Measurements from ENCODE around the gene UNC50. TPM values are rescaled to one million over a fixed set of nuclear protein-coding genes. Genes with fewer than 3 reads are reported as not detected.
A peak's percentile ranks its signal among the peaks of the same experiment; 100 is the strongest.

The UNC50 gene
- polyA plus RNA-seq, 1 donor, result 57.4 TPM

DNA sequence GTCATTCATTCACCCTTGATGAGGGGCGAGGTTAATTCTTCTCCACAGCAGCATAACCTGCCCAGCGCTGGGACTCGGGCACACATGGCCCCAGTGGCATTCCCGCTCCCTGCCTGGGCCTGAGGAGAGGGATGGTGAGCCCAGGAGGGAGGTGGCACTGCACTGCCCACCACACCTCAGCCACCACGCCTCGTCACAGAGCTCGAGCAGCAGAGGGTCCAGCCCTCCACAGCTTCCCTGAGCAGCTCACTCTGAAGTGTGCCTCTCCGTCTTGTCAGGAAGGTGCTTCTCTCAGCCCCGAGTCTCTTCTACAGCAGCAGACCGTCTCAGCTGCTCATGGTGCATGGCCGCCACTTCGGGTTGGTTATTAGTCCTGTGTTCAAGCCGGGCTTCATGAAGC is 35.0 kb upstream of the UNC50 start:
- DNase-seq, result no peak
- Histone ChIP-seq H3K36me3 (ENCODE audit: control insufficient read depth, insufficient read depth, low read length) (peaks cover 62% of the 10 kb centered on the region), H3K27ac (ENCODE audit: low read length) (no peak overlapping the region), H3K4me3 (ENCODE audit: low read length) (no peak overlapping the region), H3K27me3 (ENCODE audit: control insufficient read depth, insufficient read depth, low read length) (no peaks in the 10 kb centered on the region), H3K4me1 (ENCODE audit: control insufficient read depth, insufficient read depth, low read length) (no peaks in the 10 kb centered on the region), H3K9me3 (ENCODE audit: control insufficient read depth, low read depth, low read length) (no peaks in the 10 kb centered on the region)
- WGBS (ENCODE audit: insufficient coverage, low lambda C conversion rate), result no CpG with 5 or more reads among the region's 13 CpGs

DNA sequence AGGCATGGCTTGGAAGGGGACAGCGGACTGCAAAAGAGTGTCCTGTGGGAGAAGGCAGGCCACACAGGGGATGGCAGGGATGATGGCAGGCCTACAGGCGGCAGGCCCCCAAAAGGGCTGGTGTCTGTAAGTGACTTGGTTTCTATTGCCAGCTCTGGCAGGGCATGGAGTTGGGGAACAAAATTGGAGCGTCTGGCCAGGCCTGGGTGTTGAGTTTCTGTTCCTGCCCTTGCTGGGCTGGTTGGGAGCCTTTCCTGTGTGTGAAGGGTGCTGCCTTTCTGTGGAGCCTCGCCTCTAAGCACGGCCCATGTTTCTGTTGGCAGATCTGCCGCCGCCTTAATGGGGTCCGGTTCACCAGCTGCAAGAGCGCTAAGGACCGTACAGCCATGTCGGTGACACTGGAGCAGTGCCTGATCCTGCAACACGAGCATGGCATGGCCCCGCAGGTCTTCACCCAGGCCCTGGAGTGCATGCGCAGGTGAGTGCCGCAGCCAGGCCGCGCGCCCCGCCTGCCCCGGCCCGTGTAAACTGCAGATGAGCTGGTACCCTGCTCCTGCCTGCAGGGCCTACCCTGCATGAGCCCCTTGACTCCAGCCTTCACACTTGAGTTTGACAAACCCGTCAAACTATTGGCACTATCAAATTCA is 31.6 kb upstream of the UNC50 start:
- no peak for DNase-seq
- Histone ChIP-seq H3K4me1 (ENCODE audit: control insufficient read depth, insufficient read depth, low read length) (no peaks in the 10 kb centered on the region), H3K4me3 (ENCODE audit: low read length) (no peak overlapping the region), H3K9me3 (ENCODE audit: control insufficient read depth, low read depth, low read length) (no peaks in the 10 kb centered on the region), H3K27ac (ENCODE audit: low read length) (no peak overlapping the region), H3K27me3 (ENCODE audit: control insufficient read depth, insufficient read depth, low read length) (no peaks in the 10 kb centered on the region), H3K36me3 (ENCODE audit: control insufficient read depth, insufficient read depth, low read length) (peaks cover 46% of the 10 kb centered on the region)
- 100% methylated on average over 1 of the region's 22 CpGs for WGBS (ENCODE audit: insufficient coverage, low lambda C conversion rate)

DNA sequence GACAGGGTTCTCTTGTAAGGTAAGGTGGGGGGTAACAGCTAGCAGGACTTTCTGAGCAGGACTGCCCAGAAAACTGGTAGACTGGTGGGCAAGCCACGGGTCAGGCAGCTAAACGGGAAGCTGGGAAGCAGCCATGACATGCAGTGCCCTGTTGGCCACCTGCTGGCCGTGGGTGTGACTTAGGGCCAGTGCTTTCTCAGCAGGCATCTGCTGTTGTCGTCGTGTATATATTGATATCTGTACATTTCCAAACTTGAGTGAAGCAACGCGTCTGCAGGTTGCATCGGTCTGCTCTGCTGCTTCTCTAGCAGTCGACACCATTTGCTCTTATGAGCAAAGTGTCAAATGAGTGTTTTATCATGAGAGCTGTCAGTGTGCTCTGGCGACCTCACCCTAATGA is 31.1 kb upstream of the UNC50 start:
- H3K27ac ChIP-seq (ENCODE audit: low read length), result no peak overlapping the region

DNA sequence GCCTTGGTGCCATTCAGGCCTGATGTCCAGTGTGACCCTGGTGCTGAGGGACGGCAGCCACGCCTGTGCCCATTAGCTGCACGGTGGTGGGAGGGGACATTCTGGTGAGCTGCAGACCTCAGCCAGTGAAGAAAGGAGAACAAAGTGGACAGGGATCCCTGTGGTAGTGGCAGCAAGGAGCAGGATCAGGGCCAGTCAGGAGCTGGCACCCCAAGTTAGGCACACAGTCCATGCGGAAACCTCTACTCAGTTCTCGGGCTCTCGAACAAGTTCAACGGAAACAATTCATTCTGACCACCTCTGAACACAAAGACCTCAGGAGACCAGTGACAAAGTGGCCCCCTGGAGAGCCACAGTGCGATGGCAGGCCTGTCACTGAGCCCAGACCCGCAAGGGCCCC is 30.2 kb upstream of the UNC50 start:
- no peaks in the 10 kb centered on the region for H3K4me1 ChIP-seq (ENCODE audit: control insufficient read depth, insufficient read depth, low read length)
- peaks cover 37% of the 10 kb centered on the region for H3K36me3 ChIP-seq (ENCODE audit: control insufficient read depth, insufficient read depth, low read length)
- no peak overlapping the region for H3K27ac ChIP-seq (ENCODE audit: low read length)
- no peak for DNase-seq
- no peaks in the 10 kb centered on the region for H3K9me3 ChIP-seq (ENCODE audit: control insufficient read depth, low read depth, low read length)
- H3K4me3 ChIP-seq (ENCODE audit: low read length), result no peak overlapping the region
- no peaks in the 10 kb centered on the region for H3K27me3 ChIP-seq (ENCODE audit: control insufficient read depth, insufficient read depth, low read length)
- WGBS (ENCODE audit: insufficient coverage, low lambda C conversion rate), result no CpG with 5 or more reads among the region's 9 CpGs

More for the DNA sequence above, 31.1 kb upstream of the UNC50 start:
- Histone ChIP-seq H3K27me3 (ENCODE audit: control insufficient read depth, insufficient read depth, low read length) (no peaks in the 10 kb centered on the region), H3K36me3 (ENCODE audit: control insufficient read depth, insufficient read depth, low read length) (peaks cover 43% of the 10 kb centered on the region), H3K4me3 (ENCODE audit: low read length) (no peak overlapping the region), H3K9me3 (ENCODE audit: control insufficient read depth, low read depth, low read length) (no peaks in the 10 kb centered on the region), H3K4me1 (ENCODE audit: control insufficient read depth, insufficient read depth, low read length) (no peaks in the 10 kb centered on the region)
- DNase-seq, result no peak
- no CpG with 5 or more reads among the region's 10 CpGs for WGBS (ENCODE audit: insufficient coverage, low lambda C conversion rate)

DNA sequence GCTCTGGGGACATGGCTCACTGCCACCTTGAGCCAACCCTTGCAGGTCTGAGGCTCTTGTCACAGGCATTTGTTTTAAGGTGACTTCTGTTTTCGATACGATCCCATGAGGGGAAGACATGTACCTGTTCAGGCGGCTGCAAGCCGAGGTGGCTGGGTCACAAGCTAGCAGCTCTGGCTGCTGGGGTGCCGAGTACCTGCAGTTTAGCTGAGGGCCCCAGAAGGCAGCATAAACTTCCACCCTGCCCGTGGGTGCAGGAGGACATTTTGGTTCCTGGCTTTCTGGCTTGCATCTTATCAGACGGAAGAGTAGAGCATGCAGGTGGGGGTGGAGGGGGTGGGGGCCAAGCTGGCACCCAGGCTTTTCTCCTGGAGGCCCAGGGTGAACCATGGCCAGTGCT is 28.5 kb upstream of the UNC50 start:
- Histone ChIP-seq H3K4me3 (ENCODE audit: low read length) (no peak overlapping the region), H3K4me1 (ENCODE audit: control insufficient read depth, insufficient read depth, low read length) (peaks cover 9% of the 10 kb centered on the region), H3K27ac (ENCODE audit: low read length) (no peak overlapping the region), H3K36me3 (ENCODE audit: control insufficient read depth, insufficient read depth, low read length) (peaks cover 31% of the 10 kb centered on the region), H3K9me3 (ENCODE audit: control insufficient read depth, low read depth, low read length) (no peaks in the 10 kb centered on the region), H3K27me3 (ENCODE audit: control insufficient read depth, insufficient read depth, low read length) (no peaks in the 10 kb centered on the region)
- no peak for DNase-seq
- no CpG with 5 or more reads among the region's 7 CpGs for WGBS (ENCODE audit: insufficient coverage, low lambda C conversion rate)

DNA sequence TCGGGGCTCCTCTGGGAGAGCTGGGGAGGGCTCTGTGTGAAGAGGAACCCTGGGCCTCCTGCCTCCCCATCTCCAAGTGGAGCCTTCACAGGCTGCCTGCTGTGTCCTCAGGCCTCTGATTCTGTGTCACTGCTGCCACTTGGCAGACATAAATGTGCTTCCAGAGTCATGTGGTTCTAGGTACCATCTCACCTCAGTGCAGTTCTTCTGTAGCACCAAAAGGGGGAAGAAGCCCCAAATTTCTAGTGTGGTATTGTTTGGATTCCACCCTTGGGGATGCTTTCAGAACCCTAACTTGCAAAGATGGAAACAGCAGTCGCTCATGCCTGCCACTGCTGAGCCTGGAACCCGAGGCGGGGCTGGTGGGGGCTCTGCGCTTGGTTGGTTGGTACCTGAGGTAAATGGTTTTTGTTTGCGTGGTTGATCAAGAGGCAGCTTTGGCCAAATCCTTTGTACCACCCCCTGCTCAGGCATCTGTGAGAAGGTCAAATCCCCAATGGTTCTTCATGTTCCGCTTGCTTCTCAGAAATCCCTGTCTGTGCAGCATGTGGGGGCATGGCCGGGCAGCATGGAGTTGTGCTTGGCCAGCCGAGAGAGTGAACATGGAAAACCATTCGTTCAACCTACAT is 27.6 kb upstream of the UNC50 start:
- H3K9me3 ChIP-seq (ENCODE audit: control insufficient read depth, low read depth, low read length), result no peaks in the 10 kb centered on the region
- H3K27me3 ChIP-seq (ENCODE audit: control insufficient read depth, insufficient read depth, low read length), result no peaks in the 10 kb centered on the region
- no peak overlapping the region for H3K27ac ChIP-seq (ENCODE audit: low read length)
- no peak for DNase-seq
- peaks cover 9% of the 10 kb centered on the region for H3K4me1 ChIP-seq (ENCODE audit: control insufficient read depth, insufficient read depth, low read length)
- no peak overlapping the region for H3K4me3 ChIP-seq (ENCODE audit: low read length)
- 94% methylated on average over 5 of the region's 10 CpGs for WGBS (ENCODE audit: insufficient coverage, low lambda C conversion rate)
- peaks cover 30% of the 10 kb centered on the region for H3K36me3 ChIP-seq (ENCODE audit: control insufficient read depth, insufficient read depth, low read length)

DNA sequence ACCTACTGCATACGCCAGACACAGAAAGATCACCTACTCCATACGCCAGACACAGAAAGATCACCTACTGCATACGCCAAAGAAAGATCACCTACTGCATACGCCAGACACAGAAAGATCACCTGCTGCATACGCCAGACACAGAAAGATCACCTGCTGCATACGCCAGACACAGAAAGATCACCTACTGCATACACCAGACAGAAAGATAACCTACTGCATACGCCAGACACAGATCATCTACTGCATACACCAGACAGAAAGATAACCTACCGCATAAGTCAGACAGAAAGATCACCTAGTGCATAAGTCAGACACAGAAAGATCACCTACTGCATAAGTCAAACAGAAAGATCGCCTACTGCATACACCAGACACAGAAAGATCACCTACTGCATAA is 25.9 kb upstream of the UNC50 start:
- Histone ChIP-seq H3K4me1 (ENCODE audit: control insufficient read depth, insufficient read depth, low read length) (peaks cover 9% of the 10 kb centered on the region), H3K27me3 (ENCODE audit: control insufficient read depth, insufficient read depth, low read length) (no peaks in the 10 kb centered on the region), H3K36me3 (ENCODE audit: control insufficient read depth, insufficient read depth, low read length) (peaks cover 22% of the 10 kb centered on the region), H3K27ac (ENCODE audit: low read length) (no peak overlapping the region), H3K9me3 (ENCODE audit: control insufficient read depth, low read depth, low read length) (no peaks in the 10 kb centered on the region), H3K4me3 (ENCODE audit: low read length) (no peak overlapping the region)
- WGBS (ENCODE audit: insufficient coverage, low lambda C conversion rate), result no CpG with 5 or more reads among the region's 9 CpGs
- DNase-seq, result no peak

DNA sequence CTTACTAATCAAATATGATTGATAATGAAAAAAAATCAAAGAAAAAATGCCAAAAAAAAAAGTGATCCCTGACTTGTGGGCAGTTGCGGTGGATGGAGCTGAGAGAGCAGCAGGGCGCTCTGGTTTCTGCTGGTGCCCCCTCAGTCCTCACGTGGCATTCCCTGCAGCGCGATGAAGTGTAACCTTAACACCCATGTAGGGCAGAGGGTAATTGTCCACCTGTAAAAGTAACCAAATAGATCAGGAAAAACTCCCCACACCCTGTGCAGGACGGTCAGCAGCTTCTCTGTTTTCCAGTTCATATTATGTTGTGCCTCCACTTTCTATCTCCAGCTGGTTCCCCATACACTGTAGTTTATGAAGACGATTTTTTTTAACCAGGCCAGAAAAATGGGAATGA is 25.1 kb upstream of the UNC50 start:
- no peak for DNase-seq
- Histone ChIP-seq H3K27ac (ENCODE audit: low read length) (no peak overlapping the region), H3K9me3 (ENCODE audit: control insufficient read depth, low read depth, low read length) (no peaks in the 10 kb centered on the region), H3K36me3 (ENCODE audit: control insufficient read depth, insufficient read depth, low read length) (peaks cover 16% of the 10 kb centered on the region), H3K27me3 (ENCODE audit: control insufficient read depth, insufficient read depth, low read length) (no peaks in the 10 kb centered on the region), H3K4me1 (ENCODE audit: control insufficient read depth, insufficient read depth, low read length) (peaks cover 9% of the 10 kb centered on the region), H3K4me3 (ENCODE audit: low read length) (no peak overlapping the region)
- 100% methylated on average over 1 of the region's 7 CpGs for WGBS (ENCODE audit: insufficient coverage, low lambda C conversion rate)

DNA sequence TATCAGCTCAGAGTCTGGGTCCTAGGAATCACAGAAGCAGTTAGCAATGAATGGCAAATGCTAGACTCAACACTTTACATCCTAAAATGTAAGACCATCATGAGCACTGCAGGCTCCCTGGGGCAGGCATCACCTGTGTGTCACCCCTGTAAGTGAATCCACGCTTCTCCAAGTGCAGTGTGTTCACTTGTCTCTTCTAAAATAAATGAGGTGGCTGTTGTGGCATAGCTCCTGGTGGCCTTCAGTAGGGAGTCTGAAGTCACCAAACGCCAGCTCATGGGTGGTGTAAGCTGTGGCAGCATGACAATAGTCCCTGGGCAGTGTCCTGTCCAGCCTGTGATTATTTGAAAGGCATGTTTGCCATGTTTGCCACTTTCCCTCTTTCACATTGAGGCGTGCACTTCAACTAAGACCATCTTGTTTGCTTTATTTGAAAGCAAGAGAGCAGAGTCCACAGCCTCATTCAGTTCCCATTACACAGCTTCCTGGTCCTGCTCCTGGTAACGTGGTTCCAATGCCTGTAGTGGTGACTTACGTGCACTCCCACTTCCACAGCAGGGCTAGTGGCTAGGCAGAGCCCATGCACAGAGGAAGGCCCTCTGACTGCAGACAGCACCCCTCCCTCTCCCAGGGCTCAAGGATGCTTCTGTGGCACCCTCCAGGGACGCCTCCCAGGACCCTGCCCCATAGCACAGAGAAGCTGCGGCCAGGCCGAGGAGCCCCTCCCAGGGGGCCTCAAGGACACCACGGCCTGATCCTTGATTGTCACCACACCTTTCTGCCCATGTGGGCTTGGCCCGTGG is 24.4 kb upstream of the UNC50 start:
- H3K27me3 ChIP-seq (ENCODE audit: control insufficient read depth, insufficient read depth, low read length), result no peaks in the 10 kb centered on the region
- peaks cover 9% of the 10 kb centered on the region for H3K4me1 ChIP-seq (ENCODE audit: control insufficient read depth, insufficient read depth, low read length)
- H3K4me3 ChIP-seq (ENCODE audit: low read length), result no peak overlapping the region
- H3K9me3 ChIP-seq (ENCODE audit: control insufficient read depth, low read depth, low read length), result no peaks in the 10 kb centered on the region
- peak overlapping the region; percentile 47 for H3K27ac ChIP-seq (ENCODE audit: low read length)
- DNase-seq, result peak; percentile 57 to 84
- peaks cover 15% of the 10 kb centered on the region for H3K36me3 ChIP-seq (ENCODE audit: control insufficient read depth, insufficient read depth, low read length)
- 60% methylated on average over 2 of the region's 10 CpGs for WGBS (ENCODE audit: insufficient coverage, low lambda C conversion rate)

DNA sequence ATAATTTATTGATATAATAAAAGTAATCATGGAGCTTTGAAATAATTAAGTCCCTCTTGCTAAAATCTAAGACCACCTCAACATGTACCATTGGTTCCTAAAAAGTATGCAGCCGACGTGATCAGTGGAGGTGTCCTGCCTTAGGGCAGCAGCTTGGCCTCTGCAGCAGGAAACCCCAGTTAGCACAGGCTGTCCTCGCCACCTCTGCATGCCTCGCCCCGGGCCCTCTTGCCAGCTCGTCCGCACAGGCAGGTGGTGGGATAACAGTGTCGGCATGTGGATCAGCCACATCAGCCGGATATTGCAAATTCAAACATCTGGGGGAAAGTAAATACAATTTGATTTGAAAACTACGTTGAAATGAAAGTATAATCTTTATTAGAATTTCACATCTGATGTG is 23.0 kb upstream of the UNC50 start:
- Histone ChIP-seq H3K27me3 (ENCODE audit: control insufficient read depth, insufficient read depth, low read length) (no peaks in the 10 kb centered on the region), H3K27ac (ENCODE audit: low read length) (no peak overlapping the region), H3K36me3 (ENCODE audit: control insufficient read depth, insufficient read depth, low read length) (peaks cover 11% of the 10 kb centered on the region), H3K4me1 (ENCODE audit: control insufficient read depth, insufficient read depth, low read length) (peaks cover 9% of the 10 kb centered on the region), H3K9me3 (ENCODE audit: control insufficient read depth, low read depth, low read length) (no peaks in the 10 kb centered on the region), H3K4me3 (ENCODE audit: low read length) (no peak overlapping the region)
- DNase-seq, result no peak
- WGBS (ENCODE audit: insufficient coverage, low lambda C conversion rate), result no CpG with 5 or more reads among the region's 10 CpGs

All from large intestine (tissue), 3 donors.